ENCODE data around the gene LAMB1. TPM values are rescaled to one million over a fixed set of nuclear protein-coding genes. Genes with fewer than 3 reads are reported as not detected.

Gene LAMB1
- total RNA-seq, 1 donor from 2014 or later = not detected

DNA sequence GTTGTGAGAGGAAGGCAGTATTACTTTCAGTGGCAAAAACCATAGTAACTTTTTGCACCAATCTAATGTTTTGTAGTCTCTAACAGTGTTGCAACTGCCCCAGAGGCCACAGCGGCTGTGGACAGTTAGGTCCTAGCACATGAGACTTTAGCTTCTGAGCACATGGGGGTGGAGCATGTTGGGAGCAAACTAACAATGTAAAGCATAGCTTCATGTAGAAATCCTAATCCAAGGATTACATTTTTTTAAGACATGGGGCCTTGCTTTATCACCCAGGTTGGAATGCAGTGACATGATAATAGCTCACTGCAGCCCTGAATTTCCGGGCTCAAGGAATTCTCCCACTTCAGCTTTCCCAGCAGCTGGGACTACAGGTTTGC lies 49.0 kb downstream of the LAMB1 start:
- CTCF ChIA-PET = no interaction called here
- no peak overlapping the region for H3K27ac Mint-ChIP-seq
- H3K36me3 Mint-ChIP-seq (ENCODE audit: low read depth) = no peaks in the 10 kb centered on the region
- ATAC-seq (ENCODE audit: low read depth) (no peak), DNase-seq (no peak)
- no peak overlapping the region for H3K4me3 Mint-ChIP-seq
- H3K9me3 Mint-ChIP-seq = no peaks in the 10 kb centered on the region
- H3K4me1 Mint-ChIP-seq = no peaks in the 10 kb centered on the region
- intact Hi-C loops (cut with micrococcal nuclease) = no loop called here
- H3K27me3 Mint-ChIP-seq = peaks cover 15% of the 10 kb centered on the region
- TF ChIP-seq, protein P1, sequence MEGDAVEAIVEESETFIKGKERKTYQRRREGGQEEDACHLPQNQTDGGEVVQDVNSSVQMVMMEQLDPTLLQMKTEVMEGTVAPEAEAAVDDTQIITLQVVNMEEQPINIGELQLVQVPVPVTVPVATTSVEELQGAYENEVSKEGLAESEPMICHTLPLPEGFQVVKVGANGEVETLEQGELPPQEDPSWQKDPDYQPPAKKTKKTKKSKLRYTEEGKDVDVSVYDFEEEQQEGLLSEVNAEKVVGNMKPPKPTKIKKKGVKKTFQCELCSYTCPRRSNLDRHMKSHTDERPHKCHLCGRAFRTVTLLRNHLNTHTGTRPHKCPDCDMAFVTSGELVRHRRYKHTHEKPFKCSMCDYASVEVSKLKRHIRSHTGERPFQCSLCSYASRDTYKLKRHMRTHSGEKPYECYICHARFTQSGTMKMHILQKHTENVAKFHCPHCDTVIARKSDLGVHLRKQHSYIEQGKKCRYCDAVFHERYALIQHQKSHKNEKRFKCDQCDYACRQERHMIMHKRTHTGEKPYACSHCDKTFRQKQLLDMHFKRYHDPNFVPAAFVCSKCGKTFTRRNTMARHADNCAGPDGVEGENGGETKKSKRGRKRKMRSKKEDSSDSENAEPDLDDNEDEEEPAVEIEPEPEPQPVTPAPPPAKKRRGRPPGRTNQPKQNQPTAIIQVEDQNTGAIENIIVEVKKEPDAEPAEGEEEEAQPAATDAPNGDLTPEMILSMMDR (IDR thresholded peaks at IDR 0.05) = no peak
- POLR2A ChIA-PET = no interaction called here

DNA sequence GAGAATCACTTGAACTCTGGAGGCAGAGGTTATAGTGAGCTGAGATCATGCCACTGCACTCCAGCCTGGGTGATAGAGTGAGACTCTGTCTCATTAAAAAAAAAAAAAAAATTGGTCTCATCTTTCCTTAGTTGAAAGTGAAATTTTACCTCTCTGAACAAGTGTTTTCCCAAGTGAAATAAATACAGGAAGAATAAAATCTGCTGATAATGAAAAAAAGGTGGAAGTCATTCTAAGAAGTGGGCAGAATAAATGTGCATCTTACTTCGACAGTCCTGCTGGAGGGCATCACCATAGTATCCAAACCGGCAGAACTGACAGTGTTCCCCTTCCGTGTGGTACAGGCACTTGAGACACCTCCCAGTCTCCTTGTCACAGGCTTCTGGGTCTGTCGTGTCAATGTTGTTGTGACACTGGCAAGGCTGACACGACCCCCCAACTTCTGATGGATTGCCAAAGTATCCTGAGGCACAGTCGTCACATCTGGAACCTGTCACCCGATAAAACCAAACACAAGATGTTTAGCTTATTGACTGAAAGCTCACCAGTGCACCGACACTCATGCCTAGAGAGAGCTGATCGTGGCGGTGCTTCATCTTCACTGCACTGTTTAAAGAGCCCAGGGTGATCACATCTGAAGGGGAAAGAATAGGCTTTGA lies 49.6 kb downstream of the LAMB1 start:
- intact Hi-C loops (cut with micrococcal nuclease) = no loop called here
- no peaks in the 10 kb centered on the region for H3K9me3 Mint-ChIP-seq
- ChIA-PET CTCF (no interaction called here), POLR2A (no interaction called here)
- no peak overlapping the region for H3K27ac Mint-ChIP-seq
- TF ChIP-seq, protein P1 (IDR thresholded peaks at IDR 0.05) = no peak
- ATAC-seq (ENCODE audit: low read depth) = no peak
- H3K27me3 Mint-ChIP-seq = peaks cover 10% of the 10 kb centered on the region
- H3K4me1 Mint-ChIP-seq = no peaks in the 10 kb centered on the region
- no peaks in the 10 kb centered on the region for H3K36me3 Mint-ChIP-seq (ENCODE audit: low read depth)
- no peak for DNase-seq
- H3K4me3 Mint-ChIP-seq = no peak overlapping the region

DNA sequence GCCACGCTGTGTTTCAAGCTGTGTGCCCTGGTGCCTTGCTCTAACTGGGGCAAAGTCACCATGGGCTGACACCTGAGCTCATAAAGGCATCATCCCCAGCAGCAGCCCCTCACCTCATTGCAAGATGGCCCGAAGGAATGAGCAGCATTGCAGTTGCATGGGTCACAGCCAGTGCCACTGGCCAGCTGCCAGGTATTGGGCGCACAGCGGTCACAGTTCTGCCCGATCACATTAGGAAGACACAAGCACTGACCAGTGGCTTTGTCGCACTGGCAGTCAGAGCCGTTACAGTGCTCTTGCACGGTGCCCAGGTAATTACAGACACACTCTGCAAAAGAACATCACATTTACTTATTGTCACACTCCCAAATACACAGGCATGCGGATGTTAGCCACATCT lies 51.1 kb downstream of the LAMB1 start:
- intact Hi-C loops (cut with micrococcal nuclease) = no loop called here
- no peak overlapping the region for H3K27ac Mint-ChIP-seq
- DNase-seq = no peak
- ChIA-PET CTCF (no interaction called here), POLR2A (no interaction called here)
- H3K9me3 Mint-ChIP-seq = no peaks in the 10 kb centered on the region
- H3K4me3 Mint-ChIP-seq = no peak overlapping the region
- no peaks in the 10 kb centered on the region for H3K36me3 Mint-ChIP-seq (ENCODE audit: low read depth)
- H3K27me3 Mint-ChIP-seq = peaks cover 7% of the 10 kb centered on the region
- ATAC-seq (ENCODE audit: low read depth) = no peak
- no peaks in the 10 kb centered on the region for H3K4me1 Mint-ChIP-seq
- TF ChIP-seq, protein P1 (IDR thresholded peaks at IDR 0.05) = no peak

DNA sequence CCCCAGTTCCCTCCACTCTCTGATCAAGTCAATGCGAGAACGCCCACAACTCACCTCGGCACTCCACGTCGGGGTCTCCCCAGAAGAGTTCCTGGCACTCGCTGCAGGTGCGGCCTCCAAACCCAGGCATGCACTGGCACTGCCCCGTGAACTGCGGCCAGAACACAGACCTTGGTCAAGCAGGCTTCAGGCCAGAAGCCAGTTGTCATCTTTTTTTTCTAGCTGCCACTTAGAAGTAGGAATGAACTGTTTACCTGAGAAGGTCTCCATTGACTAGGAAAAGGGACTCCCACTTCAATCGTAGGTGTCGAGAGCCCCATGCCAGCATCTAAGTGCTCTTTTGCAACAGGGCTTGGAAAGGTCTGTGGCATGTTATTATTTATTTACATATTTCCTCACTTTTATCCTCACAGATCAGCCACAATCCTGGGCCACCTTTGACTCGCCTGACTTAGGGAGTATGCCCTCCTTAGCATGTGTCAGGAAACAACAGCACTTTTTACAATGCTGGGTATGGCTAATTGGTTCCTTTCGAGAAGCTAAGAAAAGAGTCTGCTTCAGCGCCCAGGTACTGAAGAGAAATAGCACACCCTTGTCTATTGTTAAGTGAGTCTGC lies 51.7 kb downstream of the LAMB1 start:
- Mint-ChIP-seq H3K27ac (no peak overlapping the region), H3K9me3 (no peaks in the 10 kb centered on the region), H3K4me3 (no peak overlapping the region), H3K4me1 (no peaks in the 10 kb centered on the region), H3K36me3 (ENCODE audit: low read depth) (no peaks in the 10 kb centered on the region), H3K27me3 (peaks cover 3% of the 10 kb centered on the region)
- POLR2A ChIA-PET = no interaction called here
- intact Hi-C loops (cut with micrococcal nuclease) = no loop called here
- ATAC-seq (ENCODE audit: low read depth) (no peak), DNase-seq (no peak)
- CTCF ChIA-PET = no interaction called here
- TF ChIP-seq, protein P1 (IDR thresholded peaks at IDR 0.05) = no peak

DNA sequence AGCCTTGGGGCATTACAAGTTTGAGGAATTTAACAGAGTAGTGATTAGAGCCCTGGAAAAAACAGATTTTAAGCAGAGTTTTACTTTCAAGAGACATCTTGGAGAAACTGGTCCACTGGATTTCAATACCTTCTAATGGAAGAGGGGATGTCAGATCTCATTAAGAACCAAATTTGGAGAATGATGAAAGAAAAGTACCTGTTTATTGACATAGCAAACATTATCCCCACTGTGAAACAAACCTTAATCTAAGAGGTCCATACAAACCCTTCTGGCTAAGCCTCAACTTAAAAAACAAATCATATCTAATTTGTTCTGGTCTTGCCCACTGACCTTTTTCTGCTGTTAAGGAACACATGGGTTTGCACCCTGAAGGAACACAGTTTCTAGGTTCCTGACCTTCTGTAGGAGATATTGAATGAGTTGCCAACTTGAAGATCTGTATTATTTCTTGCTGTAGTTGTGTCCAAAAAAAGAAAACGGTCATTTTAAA lies 53.5 kb downstream of the LAMB1 start:
- no peaks in the 10 kb centered on the region for H3K4me1 Mint-ChIP-seq
- DNase-seq (no peak), ATAC-seq (ENCODE audit: low read depth) (no peak)
- H3K27ac Mint-ChIP-seq = no peak overlapping the region
- H3K9me3 Mint-ChIP-seq = no peaks in the 10 kb centered on the region
- no peak overlapping the region for H3K4me3 Mint-ChIP-seq
- H3K36me3 Mint-ChIP-seq (ENCODE audit: low read depth) = no peaks in the 10 kb centered on the region
- TF ChIP-seq, protein P1 (IDR thresholded peaks at IDR 0.05) = no peak
- H3K27me3 Mint-ChIP-seq = peaks cover 2% of the 10 kb centered on the region
- CTCF ChIA-PET = no interaction called here
- intact Hi-C loops (cut with micrococcal nuclease) = no loop called here
- POLR2A ChIA-PET = no interaction called here
